ENCODE results near the gene MAST4. TPM values are rescaled to one million over a fixed set of nuclear protein-coding genes. Genes with fewer than 3 reads are reported as not detected.

The MAST4 gene
- total RNA-seq, 1 donor from 2014 or later, result 52.6 TPM

GRCh38 chr5:66987949-66988838, 392.0 kb downstream of the MAST4 start:
- ATAC-seq (peak; percentile 71), DNase-seq (no peak)
- Histone ChIP-seq H3K36me3 (no peaks in the 10 kb centered on the region), H3K27me3 (no peaks in the 10 kb centered on the region), H3K27ac (no peak overlapping the region), H3K9me3 (no peaks in the 10 kb centered on the region), H3K4me1 (no peaks in the 10 kb centered on the region), H3K4me3 (no peak overlapping the region)
- intact Hi-C loops (cut with DNase I), result no loop called here
- TF ChIP-seq CTCF (IDR thresholded peaks at IDR 0.05), result peak; percentile 89

GRCh38 chr5:66989286-66989685, 393.1 kb downstream of the MAST4 start:
- TF ChIP-seq CTCF (IDR thresholded peaks at IDR 0.05), result no peak
- intact Hi-C loops (cut with DNase I), result no loop called here
- ATAC-seq (no peak), DNase-seq (no peak)
- H3K27me3 ChIP-seq, result no peaks in the 10 kb centered on the region
- H3K4me1 ChIP-seq, result no peaks in the 10 kb centered on the region
- no peaks in the 10 kb centered on the region for H3K9me3 ChIP-seq
- no peak overlapping the region for H3K4me3 ChIP-seq
- H3K27ac ChIP-seq, result no peak overlapping the region
- H3K36me3 ChIP-seq, result no peaks in the 10 kb centered on the region

- no peak overlapping the region for H3K27ac ChIP-seq
- no peaks in the 10 kb centered on the region for H3K9me3 ChIP-seq
- ATAC-seq (no peak), DNase-seq (no peak)
- intact Hi-C loops (cut with DNase I), result loop anchor here (10.0 kb wide), 1 partner anchor 155 kb away; no protein-coding TSS in a partner anchor
- no peaks in the 10 kb centered on the region for H3K27me3 ChIP-seq
- H3K36me3 ChIP-seq, result no peaks in the 10 kb centered on the region
- H3K4me1 ChIP-seq, result no peaks in the 10 kb centered on the region
- no peak overlapping the region for H3K4me3 ChIP-seq
- TF ChIP-seq CTCF (IDR thresholded peaks at IDR 0.05), result no peak
Observed at GRCh38 chr5:66989781-66990180, 393.6 kb downstream of the MAST4 start.

GRCh38 chr5:66991746-66992145, 395.6 kb downstream of the MAST4 start:
- intact Hi-C loops (cut with DNase I), result loop anchor here (10.0 kb wide), 1 partner anchor 153 kb away; no protein-coding TSS in a partner anchor
- ATAC-seq, result no peak
- no peak for TF ChIP-seq CTCF (IDR thresholded peaks at IDR 0.05)

GRCh38 chr5:66992547-66992946, 396.4 kb downstream of the MAST4 start:
- no peak for DNase-seq
- H3K4me3 ChIP-seq, result no peak overlapping the region
- no peaks in the 10 kb centered on the region for H3K9me3 ChIP-seq
- peak; percentile 55 for ATAC-seq
- no peak for TF ChIP-seq CTCF (IDR thresholded peaks at IDR 0.05)
- no peaks in the 10 kb centered on the region for H3K27me3 ChIP-seq
- H3K4me1 ChIP-seq, result no peaks in the 10 kb centered on the region
- H3K36me3 ChIP-seq, result no peaks in the 10 kb centered on the region
- no peak overlapping the region for H3K27ac ChIP-seq
- intact Hi-C loops (cut with DNase I), result loop anchor here (10.0 kb wide), 1 partner anchor 152 kb away; no protein-coding TSS in a partner anchor

More at GRCh38 chr5:66991746-66992145, 395.6 kb downstream of the MAST4 start:
- H3K4me3 ChIP-seq, result no peak overlapping the region
- H3K27ac ChIP-seq, result no peak overlapping the region
- H3K36me3 ChIP-seq, result no peaks in the 10 kb centered on the region
- no peak for DNase-seq
- H3K9me3 ChIP-seq, result no peaks in the 10 kb centered on the region
- no peaks in the 10 kb centered on the region for H3K4me1 ChIP-seq
- H3K27me3 ChIP-seq, result no peaks in the 10 kb centered on the region
